Renal pelvis (tissue), 4 donors: ENCODE measurements around the gene SH3BGRL. TPM values are rescaled to one million over a fixed set of nuclear protein-coding genes. Genes with fewer than 3 reads are reported as not detected.
"Not testable (repeated sequence)": the region's sequence is repeated elsewhere in the genome, so short reads cannot be mapped to it uniquely, and the experiment has no call there.

Source experiments
- DNase-seq: peaks from one replicate; pipeline ENCODE4 v3.0.0-alpha.2; 2013
- polyA plus RNA-seq, 3 donors: library from polyadenylated mRNA; unstranded; fragments of 120-200 nt; gene quantifications; one replicate each; pipeline ENCODE4 v1.2.1, GENCODE V29; 2013; ENCODE audit not compliant: insufficient read length in 3 of 3

The SH3BGRL gene
- polyA plus RNA-seq, 3 donors = 161 to 197 (median 166) TPM

- no peak for DNase-seq
Observed at GRCh38 chrX:81338924-81339323, 137.0 kb downstream of the SH3BGRL start.

GRCh38 chrX:81345296-81345695, 143.4 kb downstream of the SH3BGRL start:
- not testable (repeated sequence) for DNase-seq

Other genes starting within 250 kb of the SH3BGRL start
- 10 to 100 TPM; 37.0 to 56.1 (median 44.3) TPM for gene HMGN5, start 189 bp upstream of the SH3BGRL start, polyA plus RNA-seq